GM19238 (cell line): ENCODE measurements around the gene ZAR1L.
A peak's percentile ranks its signal among the peaks of the same experiment; 100 is the strongest.

Source experiments
- DNase-seq: peaks from one replicate; pipeline ENCODE4 v3.0.0; 2011; ENCODE audit warnings: low spot score; ENCODE audit not compliant: insufficient read length

Gene ZAR1L

DNA sequence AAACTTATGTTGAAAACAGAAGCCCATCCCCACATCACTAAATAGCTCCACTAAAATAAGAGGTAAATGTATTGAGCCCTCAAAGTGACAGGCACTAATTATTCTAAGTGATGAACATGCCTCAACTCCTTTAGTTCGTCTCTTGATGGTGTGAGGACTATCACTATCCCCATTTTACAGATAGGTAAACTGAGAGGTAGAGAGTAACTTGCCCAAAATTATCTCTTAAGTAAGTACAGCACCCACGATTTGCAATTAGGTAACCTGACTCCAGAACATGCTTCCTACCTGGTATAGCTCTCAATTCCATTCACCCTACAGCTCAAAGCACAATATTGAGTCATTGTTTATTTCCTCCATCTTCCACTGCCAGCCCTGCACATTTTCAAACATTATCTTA is 12.7 kb downstream of the ZAR1L start:
- DNase-seq = no peak

DNA sequence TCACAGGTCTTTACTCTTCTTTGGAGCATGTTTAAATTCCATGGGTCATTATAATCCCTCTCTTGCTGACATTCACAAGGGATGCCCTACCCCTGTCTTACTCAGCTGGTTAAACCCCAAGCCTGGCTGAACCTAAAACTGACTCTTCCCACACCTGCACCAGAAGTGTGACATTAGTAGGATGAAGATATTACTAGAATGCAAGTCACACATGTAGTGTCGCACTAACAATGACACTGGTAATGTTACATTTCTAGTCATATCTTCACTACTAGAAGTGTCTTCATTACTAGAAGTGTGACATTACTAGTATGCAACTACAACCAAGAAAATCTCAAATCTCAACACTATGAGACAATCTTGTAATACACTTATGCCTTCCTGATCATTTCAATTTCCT is 14.2 kb downstream of the ZAR1L start:
- DNase-seq = no peak

DNA sequence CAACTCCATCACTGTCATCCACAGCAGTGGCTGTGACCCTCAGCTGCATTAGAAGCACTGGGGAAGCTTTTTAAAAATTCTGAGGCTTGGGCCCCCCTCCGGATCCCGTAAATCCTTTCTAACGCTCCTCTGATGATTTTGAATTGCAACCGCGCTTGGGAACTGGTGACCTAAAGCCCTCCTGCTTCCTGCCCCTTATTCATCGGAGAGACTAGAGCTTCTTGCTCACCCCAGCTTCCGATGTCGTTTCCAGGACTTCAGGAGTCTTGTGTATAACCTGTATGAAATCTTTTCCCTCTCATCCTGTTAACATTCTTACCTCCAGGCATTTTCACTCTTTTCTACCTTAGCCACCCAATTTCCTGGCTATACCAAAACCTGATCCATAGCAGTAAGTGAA is 14.8 kb downstream of the ZAR1L start:
- DNase-seq = no peak

DNA sequence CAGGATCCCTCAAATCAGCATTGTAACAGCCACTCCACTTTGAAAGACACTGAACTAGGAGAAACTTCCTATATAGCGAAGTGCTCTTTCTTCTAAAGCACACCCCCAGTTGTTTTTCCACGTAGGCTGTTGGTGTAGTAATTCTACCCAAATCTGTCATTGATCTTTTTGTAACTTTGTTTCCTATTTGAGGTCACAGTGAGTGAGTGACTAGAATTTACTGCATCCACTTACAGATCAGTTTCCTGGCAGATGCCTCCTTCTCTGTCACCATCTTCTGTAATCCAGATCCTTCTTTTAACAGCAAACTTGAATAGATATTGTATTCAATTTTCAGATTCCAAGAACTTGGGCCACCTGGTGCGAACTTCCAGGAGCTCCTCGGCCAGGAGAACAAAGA is 15.3 kb downstream of the ZAR1L start:
- no peak for DNase-seq

DNA sequence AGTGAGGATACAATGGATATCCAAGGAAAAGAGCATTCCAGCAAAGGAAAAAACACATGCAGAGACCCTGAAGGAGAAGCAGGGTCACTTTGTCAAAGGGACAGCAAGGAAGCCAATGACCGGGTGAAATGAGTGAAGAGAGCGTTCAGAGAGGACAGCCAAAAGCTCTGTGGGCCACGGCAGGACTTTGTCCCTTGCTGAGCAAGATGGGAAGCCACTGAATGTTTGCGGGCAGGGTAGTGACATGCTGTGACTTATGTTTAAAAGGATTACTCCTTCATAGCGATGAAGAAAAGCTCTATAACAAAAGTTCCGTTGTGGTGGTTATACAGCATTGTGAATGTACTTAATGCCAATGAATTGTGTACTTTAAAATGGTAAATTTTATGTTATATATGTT is 16.5 kb downstream of the ZAR1L start:
- DNase-seq = no peak

DNA sequence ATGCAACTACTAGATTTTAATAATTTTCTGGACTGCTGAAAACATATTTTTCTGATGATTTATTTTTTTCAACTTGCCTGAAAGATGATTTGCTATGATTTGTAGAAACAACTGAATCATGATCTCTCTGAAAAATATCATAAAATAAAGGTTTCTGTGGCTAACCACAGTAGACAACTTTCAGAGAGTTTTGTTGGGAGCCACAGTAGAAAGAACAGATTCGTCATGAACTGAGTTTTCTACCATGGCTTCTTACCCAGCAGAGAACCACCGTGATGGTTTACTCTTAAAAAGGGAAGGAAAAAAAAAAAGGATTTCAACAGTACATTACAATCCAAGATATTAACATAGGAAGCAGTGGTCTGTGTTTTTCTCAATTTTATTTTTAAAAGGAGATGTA is 18.0 kb downstream of the ZAR1L start:
- DNase-seq = no peak

DNA sequence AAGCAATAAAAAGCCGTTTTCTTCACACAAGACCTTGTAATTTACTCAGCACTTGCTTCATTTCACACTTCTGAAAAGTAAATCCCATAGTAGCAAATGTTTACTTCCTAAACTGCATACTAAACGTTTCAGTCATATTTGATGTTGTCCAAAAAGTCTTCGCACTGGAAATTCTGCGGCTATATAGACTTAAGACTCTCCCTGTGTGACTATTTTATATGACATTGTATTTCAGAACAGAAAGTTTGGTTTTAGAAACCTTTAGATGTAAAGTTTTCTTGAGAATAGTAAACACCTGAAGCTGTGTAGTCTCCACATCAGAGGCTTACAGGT is 29.6 kb downstream of the ZAR1L start:
- no peak for DNase-seq

DNA sequence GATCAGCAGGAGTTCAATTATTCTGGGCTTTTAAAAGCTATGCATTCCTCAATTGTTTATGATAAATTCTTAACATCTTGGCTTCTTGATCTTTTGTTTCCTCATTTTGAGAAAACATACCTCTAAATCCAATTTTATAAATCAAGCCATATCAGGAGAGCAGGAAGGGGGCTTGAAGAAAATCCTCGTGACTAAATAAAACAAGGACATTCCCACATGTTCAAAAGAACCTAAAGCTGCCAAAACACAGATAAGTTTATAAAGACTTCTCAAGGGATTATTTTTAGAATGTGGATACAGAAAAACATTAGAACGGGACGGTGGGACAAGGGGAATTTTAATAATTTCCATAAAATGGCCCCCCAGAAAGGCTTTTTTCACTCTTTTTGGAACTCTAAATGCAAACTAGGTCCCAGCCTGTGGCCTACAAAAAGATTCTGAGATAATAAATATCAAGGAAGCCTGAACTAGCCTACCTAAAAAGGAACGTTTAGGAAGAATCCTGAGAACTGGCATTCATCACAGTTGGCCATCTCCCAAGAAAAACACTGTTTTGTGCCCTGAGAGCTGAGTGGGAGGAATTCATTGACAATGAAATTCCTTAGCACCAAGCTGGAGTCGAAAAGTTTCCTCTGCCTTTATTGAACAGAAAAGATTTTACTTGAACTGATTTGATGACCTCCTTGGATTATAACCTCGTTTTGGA is 30.1 kb downstream of the ZAR1L start:
- no peak for DNase-seq

DNA sequence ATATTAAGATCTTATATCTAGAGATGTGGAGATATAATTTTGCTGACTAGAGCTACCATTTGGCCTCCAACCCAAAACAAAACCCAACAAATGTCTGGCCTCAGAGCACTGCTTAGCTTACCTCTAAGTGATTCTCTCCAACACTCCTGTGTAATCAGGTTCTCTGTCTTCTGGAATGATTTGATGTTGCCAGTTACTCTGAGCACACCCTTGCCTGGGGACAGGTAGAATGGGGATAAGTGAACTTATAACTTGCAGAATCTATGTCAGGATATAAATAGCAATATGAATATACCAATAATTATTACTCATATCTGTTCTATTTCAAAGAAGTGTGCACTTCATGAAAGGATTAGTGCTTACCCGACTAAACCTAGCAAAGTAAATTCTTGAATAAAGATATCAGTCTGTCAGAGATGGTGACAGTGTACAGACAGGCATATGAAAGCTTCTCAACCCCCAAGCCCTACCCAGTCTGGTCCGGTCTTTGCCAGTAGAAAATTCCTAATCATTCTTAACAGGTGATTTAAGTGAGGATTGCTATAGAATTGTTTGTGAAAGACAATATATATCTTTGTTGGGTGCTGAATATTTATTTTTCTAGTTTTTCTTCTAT is 33.0 kb downstream of the ZAR1L start:
- DNase-seq = no peak

DNA sequence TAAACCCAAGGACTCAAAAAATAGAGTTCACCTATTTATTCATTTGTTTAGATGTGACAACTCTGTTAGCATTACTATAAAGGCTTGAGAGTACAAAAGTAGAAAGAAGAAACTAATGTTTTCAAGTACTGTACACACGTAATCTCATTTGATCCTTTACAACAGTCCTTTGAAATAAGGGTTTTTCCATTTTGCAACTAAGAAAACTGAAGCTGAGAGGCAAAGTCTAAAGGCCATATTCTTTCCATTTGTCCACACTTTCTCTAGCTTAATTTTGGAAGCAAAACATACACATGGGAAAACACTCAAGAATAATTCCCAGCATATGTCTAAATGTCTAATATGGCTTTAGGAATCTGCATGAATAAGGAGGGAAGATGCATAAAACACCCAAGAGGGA is 34.1 kb downstream of the ZAR1L start:
- DNase-seq = no peak

DNA sequence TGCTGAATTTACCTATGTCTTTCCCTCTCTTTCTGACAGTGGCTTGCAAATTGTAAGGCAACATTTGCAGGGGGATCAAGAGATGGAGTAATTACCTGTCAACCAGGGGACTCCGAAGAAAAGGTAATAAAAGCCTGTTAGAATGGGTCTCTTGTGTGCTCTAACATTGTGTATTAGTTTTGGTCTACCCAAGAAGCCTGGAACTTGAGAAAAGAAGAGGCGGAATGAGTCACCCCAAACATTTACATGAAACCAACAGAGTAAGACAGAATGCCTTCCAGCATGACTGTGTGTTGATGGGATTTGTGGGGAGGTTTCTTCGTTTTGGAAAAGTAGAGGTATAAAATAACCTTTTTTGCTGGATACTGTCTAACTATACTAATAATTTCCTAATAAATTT is 36.7 kb downstream of the ZAR1L start:
- DNase-seq = no peak

DNA sequence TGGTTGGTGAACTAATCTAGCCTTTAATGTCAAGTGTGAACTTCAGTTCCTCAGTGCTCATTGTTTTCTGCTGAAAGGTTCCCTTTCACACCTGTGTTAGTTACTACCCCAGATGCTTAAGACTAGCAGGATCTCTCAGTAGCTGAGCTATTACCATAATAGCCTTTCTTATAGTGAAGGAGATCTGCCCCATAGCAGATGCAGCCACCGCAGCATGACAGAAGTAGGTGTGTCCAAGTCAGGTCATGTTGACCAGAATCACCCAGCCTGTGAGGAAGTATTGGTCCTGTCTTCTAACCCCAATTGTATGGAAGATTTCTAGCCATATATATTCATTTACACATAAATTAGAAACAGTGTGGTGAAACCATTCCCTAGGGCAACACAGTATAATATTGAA is 37.3 kb downstream of the ZAR1L start:
- no peak for DNase-seq

DNA sequence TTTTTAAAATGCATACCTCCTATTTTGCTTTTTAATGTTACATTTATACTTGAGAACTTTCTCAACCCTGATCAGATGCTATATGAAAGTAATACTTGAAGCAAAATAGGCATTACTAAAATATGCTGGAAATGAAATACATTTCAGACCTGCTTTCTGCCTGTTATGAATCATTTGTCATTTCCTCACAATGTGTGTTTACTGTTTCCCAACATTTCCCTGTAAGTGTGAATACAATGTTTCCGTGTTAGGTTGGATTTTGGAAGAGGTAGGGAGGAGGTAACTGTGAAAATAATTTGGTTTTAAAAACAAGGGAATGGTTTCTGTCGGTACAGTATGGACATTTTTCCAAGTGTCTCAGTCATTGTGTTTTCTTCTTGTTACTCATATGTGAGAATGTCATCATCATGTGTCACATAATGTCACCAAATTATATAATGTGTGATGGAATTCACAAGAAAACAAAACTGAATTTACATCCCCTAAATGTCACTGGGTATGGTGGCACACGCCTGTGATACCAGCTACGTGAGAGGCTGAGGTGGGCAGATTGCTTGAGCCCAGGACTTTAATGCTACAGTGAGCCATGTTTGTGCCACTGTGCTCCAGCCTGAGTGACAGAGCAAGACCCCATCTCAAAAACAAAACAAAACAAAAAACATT is 43.0 kb downstream of the ZAR1L start:
- DNase-seq = no peak

DNA sequence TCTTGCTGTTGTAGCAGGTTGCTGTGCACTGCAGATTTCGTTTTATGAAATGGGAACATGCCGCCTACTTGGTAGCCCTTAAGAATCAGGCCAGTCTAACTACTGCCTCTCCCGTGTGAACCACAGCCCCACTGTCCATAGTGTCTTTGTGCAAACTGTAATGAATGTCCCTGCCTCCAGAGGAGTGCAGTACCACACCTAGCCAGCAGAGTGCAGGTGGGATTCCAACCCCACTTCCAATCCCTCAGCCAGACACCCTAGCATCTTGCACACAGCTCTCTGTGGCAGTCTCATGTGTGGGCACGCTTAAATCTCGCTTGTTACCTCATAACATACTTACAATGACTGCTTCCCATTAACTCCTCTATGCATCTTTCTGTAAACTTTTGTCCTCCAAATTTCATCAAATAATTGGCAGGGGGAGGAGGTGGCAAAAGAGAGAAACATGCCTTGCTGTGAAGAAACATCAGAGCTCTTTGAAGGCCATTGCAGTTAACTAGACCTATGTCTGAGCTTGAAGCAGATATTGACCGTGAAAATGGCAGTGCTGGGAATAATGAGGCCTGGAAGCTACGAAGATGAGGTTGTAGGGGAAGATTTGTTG is 47.2 kb downstream of the ZAR1L start:
- peak; percentile 23 for DNase-seq

DNA sequence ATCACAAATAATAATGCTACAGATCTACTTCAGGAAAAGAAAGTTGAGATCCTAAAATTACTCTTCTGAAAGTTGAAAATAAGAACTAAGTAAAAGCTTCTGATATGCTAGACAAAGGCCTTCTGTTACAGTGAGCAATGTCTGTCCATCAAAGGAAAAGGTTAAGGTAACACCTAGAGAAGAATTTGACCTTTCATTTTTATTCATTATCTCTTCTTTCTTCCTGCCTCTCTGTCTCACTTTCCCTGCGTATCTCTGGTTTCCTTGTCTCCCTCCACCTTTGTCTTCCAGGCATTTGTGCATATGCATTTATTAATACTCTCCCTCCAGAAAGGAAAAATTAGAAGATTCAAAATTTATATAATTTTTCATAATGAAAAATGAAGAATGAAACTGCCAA is 49.0 kb downstream of the ZAR1L start:
- no peak for DNase-seq

DNA sequence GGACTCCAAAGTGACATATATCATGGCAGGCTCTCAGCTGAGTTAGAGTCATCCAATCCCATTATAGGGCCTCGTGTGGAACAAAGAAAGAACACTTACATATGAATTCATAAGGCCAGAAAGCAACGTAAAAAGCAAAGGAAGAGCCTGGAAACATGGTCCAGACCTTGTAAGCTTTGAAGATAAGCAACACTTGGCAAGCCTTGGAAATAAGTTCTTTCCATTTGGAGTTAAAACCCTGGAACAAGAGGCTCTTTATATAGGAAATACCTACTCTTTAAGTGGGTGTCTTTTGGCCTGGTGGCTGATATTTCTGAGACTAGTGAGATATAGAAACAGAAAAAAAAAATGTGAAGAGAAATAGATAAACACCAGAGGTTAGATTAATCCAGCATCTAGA is 49.4 kb downstream of the ZAR1L start:
- no peak for DNase-seq

DNA sequence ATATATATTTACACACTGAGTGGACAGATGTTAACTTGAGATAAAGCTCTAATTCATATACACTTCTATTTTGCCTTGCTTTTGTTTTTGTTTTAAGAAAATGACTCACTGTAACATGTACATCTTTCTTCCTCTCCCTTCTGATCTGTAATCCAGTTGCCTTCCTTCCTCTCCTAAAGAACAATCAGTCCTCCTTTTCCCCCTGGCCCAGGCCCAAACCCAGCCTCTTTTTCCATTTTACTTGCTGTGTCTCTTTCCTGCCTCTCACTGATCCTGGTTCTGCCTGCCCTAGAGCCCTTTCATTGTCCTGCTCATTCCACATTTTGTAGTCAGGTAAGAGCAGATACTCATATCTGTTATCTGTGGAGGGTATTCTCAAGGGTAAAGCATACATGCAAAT is 50.8 kb downstream of the ZAR1L start:
- no peak for DNase-seq

DNA sequence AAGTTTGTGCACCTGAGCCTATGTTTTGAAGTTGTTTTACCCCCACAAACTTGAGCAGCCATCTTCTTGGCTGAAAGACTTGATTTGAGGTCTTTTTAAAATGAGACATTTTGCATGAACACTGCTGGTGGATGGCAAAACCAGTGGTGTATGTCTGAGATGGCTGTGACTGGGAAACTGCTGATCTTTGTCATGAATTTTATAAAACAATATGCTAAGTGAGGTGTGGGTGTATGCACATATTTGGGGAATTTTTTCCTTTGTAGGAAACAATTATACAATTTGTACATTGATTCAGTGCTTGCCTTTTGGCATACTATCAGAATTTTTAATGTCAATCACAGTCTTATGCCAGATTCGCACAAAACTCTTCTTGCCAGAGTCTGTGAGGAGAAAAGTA is 52.5 kb downstream of the ZAR1L start:
- DNase-seq = no peak

DNA sequence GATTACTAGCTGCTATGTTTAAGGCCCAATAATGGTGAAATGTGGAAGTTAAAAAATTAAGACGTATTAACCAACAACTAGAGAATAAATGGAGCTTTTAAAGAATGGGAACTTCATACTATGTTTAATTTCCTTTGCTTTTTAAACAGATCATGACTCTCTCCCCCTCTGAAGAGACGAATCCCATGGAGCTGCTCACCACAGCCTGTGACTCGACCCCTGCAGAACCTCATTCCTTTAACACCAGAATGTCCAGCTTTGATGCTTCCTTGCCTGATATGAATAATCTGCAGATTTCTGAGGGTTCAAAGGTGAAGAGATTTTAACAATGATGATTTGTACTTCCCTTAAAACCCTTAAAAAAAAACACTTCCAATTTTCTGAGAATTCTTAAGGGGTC is 53.0 kb downstream of the ZAR1L start:
- DNase-seq = no peak

DNA sequence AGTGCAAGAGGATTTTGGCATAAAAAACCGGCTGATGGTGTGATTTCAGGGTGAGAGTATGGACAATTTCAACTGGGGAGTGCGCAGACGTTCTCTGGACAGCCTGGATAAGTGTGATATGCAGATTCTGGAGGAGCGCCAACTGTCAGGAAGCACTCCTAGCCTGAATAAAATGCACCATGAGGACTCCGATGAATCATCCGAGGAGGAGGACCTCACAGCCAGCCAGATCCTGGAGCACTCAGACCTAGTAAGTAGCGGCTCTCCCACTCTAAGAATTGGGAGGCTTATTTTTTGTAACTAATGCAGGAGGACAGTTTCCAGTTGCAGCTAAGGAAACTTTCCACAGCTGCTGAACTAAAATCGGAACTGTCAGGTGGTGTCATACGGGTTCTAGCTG is 53.6 kb downstream of the ZAR1L start:
- DNase-seq = no peak

DNA sequence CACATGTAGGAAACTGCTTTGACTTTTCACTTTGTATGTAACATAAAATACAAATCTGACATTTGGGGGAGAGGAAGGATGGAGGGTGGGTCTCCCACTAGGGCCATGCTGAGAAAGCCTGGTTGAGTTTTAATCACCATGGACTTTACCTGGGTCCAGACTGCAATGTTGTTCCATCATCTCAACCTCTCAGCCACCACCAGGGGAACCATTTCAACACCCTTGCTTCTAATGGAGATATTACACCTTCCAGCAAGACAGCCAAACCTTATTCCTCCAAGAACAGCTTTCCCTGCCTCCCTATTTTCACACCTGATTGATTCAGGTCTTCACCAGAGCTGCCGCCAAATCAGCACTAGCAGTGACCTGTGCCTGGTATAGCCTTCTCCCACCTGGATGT is 56.0 kb downstream of the ZAR1L start:
- no peak for DNase-seq

DNA sequence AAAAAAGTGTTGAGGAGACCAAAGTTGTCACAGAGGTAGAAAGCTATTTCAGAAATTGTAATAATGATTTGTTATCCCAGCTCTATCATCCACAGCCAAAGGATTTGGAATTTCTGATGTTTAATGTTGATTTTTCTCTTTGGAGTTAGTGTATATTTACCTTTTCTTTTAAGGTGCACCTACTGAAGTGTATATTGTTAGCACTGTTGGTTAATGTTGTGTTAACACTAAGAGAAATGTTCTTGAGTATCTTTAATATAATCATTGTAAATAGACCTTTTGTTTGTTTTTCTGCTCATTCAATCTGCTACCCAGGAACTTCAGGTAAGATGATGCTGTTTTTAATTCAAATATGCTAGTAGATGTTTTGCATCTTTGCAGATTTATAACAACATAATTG is 57.5 kb downstream of the ZAR1L start:
- DNase-seq = no peak

DNA sequence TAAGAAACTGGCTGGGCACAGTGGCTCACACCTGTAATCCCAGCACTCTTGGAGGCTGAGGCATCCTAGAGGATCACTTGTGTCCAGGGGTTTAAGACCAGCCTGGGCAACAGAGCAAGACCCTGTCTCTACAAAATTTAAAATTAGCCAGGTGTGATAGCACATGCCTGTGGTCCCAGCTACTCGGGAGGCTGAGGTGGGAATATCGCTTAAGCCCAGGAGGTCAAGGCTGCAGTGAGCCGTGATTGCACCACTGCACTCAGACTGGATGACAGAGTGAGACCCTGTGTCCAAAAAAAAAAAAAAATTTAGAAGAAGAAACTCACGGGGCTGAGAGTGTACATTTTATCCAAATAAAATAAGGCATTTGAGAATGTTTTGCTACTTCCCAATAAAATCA is 58.9 kb downstream of the ZAR1L start:
- DNase-seq = no peak
